ENCODE results near the gene EOMES.
A peak's percentile ranks its signal among the peaks of the same experiment; 100 is the strongest.

EOMES gene

DNA sequence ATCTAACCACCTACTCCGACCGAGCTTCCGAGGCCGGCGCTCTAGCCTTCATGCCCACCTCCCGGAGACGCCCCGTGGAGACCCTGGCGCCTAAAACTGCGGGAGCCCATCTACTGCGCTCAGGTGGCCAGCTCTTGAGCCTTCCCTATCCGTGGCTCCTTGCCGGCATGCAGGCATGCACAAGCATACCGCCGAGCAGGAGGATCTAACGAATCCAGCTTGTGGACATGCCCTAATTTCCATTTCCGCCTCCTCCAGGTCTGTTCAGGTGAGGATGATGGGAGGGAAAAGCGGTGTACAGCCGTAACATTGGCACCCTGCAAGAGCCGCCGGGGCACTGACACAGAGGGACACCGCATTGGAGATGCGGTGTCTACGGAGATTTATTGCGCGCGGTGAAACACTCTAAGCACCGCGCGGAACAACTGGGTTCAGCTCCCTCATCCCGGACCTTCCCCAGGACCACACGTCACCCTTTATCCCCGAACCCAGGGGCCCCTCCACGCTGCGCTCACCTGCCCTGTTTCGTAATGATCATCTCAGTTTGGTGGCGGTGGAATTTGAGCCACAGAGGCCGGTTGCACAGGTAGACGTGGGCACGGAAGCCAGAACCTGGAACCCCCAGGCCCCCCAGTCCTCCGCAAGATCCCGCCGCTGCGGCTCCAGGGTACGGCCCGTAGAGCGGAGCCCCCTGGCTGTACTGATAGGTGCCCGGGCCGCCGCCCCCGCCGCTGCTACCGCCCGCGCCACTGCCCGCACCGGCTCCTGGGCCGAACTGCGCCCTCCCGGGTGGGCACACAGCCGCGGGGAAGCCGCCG lies 1.0 kb downstream of the EOMES start:
- DNase-seq: peak in 1 of 14 donors; percentile 79

DNA sequence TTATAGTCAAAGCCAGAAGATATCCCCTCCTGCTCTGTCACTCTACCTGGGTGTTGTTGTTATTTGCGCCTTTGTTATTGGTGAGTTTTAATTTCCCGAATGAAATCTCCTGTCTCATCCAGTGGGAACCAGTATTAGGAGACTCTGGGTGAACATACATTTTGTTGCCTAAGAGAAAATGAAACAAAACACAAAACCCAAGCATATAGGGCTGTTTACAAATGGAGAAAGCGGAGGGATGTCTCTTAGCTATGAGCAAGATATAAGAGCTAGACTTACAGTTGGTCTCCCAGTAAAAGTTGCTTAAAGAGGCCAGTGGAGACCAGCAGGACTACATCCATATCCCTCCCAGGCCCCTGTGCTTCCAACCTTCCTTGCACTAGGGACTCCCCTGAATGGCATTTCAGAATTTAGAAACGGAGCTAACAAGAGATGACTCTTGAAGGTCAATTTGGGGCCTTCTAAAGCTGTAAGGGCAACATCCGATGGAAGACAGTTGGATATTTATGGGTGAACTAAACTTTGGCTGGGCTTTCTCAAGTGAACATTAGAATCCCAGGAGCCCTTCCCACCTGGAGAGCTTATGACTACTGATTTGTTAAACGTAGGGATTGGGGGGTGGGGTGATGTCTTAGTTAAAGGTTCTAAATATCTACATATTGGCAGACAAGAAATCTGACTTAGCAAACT lies 2.7 kb downstream of the EOMES start:
- no peak for DNase-seq

DNA sequence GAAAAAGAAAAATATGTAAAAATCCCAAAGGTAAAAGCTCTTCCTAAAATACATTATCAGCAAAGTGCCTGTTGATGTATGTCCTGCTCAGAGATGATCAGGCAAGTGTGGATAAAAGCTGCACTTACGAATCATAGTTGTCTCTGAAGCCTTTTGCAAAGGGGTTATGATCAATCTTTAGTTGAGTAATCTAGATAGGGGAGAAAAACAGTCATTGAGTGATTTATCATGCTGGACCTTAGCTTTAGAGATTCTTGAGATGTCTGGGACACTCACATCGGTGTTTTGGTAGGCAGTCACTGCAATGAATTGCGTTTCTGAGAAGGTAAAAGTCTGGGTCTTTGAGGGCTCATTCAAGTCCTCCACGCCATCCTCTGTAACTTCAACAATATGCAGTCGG lies 3.7 kb downstream of the EOMES start:
- DNase-seq: peak in 1 of 14 donors; percentile 17

DNA sequence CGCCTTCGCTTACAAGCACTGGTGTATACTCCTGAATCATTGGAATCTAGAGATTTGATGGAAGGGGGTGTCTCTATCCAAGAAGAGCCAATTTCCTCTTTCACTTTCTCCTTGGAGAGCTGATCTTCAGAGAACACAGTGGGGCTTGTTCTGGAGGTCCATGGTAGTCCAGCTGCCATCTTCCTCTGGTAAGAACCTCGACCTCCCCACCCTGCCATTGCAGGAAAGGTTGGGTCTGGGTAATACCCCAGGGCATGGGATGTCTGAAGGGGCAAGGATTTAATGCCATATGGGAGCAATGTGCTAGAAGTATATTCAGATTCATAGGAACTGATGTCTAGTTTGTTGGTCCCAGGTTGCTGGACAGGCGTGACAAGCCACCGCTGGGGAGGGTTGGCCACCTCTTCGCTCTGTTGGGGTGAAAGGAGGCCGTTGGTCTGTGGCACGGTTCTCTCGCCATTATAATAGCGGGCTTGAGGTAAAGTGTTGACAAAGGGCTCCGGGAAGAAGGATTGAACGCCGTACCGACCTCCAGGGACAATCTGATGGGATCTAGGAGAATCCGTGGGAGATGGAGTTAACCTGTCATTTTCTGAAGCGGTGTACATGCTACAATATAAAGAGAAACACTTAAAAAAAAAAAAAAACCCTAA lies 4.8 kb downstream of the EOMES start:
- DNase-seq: no peak

- no peak for DNase-seq
Observed at GRCh38 chr3:27716309-27716708, 5.8 kb downstream of the EOMES start.

DNA sequence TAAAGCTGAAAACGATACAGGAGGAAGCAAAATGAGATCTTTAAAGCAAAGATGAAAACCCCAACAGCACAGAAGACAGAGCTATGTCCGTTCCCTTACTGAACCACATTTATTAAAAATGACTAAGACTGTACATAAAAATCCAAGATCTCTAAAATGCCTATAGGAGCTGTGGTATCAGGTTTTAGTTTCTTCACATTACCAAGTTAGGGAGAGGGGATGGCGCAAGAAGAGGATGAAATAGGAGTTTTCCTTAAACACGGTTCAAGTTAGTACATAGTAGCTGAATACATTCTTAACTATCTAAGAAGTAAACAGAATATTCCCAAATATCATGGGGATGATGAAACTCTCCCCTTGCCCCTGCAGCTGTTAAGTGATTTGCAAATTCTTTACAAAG lies 6.3 kb downstream of the EOMES start:
- peak in 1 of 14 donors; percentile 1 for DNase-seq

DNA sequence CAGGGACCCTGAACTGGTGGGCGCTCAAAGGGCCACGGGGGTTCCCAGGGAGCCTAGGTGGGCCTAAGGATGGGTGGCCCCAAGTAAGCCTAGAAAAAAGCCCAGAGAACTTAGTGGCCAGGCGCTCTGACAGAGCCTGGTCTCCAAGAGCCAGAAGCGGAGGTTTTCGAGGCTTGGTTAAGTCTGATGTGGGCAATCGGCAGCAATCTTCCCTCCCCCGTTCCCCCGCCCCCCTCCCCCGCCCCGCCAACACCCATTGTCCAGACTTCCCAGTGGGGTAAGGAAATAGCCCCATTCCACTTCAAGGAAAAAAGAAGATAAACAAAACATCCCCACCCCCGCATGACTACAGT lies 6.7 kb downstream of the EOMES start:
- no peak for DNase-seq

DNA sequence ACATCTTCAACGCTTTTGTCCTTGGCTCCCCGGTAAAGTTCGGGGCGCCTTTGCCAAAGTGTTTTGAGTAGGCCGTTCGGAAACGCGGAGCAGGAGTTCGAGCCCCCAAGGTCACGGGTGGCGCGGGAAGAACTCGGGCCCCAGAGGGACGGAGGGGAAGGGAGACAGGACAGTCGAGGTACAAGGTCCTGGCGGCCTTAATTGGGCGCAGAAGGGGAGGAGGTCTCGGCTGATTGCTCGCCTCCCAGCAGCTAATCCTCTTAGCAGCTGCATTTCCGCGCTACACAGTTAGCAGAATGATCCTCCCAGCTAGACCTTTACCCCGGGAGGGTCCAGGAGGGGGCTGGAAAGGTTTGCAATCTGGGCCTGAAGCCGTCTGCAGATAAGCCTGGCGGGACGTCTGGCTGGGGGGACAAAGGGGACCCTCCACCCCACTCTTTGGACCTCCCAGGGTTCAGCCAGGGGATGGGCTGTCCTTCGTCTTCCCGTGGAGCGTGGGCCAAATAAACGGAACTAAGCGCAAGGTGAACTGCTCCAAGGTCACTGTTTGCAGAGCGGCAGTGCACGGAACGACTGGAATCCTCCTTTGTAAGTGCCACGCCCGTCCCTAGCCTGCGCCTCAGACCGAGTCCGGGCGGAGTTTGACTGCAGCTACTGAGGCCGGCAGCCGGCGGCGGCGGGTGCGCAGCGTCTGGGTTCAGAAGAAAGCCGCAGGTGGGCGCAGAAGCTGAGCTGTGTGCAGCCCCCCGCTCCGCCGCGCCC lies 7.2 kb downstream of the EOMES start:
- DNase-seq: no peak

DNA sequence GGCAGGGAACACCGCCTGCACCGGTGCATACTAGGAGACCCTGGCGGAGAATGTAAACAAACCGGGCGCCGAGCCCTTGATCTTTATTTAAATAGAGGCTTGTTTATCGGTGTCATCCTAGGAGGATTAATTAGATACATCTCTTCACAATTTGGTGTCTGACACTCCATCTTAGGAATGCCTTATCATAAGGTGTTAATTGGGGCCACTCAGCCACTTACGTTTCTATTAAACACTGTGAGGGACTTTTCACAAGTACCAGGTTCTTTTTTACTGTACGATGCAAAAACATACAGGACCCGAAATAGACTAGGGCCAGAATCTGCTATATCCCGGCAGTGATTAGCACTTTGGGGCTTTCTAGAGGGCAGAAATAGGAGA lies 8.0 kb downstream of the EOMES start:
- DNase-seq: peak in 1 of 14 donors; percentile 22

DNA sequence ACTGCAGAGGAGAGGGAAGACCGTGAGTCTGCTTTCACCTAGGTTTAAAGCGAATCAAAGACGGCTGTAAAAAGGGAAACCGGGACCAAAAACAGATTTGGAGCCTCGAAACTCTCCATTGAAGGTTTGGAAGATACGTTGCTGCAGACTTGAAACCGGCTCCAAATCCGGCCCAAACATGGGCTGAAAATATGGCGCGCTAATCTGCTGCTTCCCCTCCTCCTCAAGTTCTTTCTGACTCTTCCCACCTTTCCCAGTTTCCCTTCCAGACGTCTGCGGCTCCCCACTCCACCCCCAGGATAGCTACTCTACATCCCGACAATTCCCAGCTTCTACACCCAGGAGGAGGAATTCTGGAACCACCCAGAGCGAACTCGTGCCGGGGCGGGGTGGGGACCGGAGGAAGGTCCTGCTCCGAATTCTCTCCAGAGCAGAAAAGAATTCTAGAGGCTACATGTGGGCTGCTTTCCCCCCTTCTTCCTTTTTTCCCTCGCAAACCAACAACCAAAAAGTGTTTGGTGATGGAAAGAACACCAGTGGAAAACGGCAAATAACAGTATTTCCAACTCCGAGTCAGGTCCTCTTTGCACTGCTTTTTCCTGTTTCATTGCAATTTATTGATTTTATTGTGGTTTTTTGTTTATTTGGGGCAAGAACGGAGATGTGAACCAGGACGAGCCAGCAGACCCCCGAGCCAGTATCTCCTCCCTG lies 8.5 kb downstream of the EOMES start:
- DNase-seq: peak in 1 of 14 donors; percentile 42

GRCh38 chr3:27713078-27713423 lies 9.1 kb downstream of the EOMES start:
- peak in 1 of 14 donors; percentile 36 for DNase-seq

DNA sequence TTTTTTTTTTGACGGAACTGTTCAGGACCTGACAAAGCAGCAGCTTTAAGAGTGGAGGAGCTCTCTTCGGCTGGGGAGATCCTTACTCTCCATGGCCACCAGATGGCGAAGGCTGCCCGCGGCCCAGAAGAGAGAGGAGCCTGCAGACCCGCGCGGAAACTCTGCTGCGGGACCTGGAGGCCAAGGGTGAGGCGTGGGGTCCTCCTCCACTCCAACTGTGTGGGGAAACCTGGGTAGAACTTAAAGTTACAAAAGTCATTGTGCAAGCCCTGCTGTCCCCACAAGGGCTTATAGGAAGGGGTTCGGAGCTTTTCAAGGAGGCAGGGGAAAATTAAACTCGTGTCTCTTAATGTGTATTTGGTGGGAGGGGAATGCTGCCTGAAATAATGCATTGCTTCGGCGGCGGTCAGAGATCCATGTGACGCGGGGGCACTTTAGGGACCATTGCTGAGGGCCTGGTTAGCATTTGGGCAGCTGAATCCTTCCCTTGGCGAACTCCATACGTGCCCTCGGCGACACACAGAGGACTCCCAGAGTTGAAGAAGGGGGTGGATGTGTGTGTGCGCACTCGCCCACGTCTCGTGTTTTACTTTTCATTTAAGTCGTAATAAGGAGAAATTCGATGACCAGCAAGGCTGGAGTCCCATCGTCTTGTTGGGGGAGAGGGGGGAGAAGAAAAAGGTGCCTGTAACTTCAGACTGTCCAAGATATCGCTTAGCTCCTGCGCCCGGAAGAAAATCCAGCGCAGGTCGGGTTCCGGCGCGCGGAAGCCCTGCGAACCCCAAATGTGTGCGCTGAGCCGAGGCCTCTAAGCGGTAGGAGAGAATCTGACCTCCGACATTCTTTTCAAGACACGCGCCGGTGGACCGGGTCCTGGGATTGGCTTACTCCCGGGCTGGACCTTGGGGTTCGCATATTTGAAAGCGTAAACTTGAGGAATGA lies 9.7 kb downstream of the EOMES start:
- DNase-seq: peak in 10 of 14 donors; percentile 7 to 68 (median 34)

DNA sequence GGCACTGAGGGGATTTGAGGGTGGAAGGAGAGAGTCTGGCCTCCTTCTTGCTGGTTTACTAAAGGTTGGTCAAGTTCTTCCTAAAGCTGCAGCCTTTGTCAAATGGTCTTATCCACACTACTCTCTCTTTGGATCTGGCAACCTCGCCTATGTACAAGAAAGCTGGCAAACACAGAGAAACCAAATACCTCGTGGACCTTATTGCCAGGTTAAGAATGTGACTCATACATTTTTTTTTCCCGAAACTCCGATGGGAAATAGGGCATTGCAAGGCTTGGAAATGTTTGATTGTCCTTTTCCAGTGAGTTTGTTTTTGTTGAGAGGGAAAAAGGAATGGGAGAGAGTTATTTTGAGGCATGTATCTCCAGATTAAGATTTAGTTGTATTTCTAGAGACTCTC lies 13.9 kb downstream of the EOMES start:
- no peak for DNase-seq

- no peak for DNase-seq
Observed at GRCh38 chr3:27699067-27699466, 23.1 kb downstream of the EOMES start.

DNA sequence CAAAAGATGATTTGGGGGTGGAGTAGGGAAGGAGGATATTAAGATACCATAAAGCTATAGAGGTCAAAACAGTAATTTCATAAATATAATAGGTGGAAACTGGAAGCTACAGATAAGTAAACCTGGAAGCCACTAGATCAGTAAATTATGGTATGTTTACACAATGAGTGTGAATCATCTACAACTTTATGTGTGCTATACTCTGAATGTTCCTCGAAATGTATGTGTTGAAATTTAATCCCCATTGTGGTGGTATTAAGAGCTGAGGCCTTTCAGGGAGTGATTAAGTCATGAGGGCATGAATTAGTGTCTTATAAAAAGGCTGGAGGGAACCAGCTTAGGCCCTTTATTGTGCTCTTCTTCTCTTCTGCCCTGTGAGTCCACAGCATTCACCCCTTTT lies 25.2 kb downstream of the EOMES start:
- DNase-seq: no peak

GRCh38 chr3:27695636-27696035 lies 26.5 kb downstream of the EOMES start:
- DNase-seq: no peak

- DNase-seq: no peak
Observed at GRCh38 chr3:27688053-27688452, 34.1 kb downstream of the EOMES start.

DNA sequence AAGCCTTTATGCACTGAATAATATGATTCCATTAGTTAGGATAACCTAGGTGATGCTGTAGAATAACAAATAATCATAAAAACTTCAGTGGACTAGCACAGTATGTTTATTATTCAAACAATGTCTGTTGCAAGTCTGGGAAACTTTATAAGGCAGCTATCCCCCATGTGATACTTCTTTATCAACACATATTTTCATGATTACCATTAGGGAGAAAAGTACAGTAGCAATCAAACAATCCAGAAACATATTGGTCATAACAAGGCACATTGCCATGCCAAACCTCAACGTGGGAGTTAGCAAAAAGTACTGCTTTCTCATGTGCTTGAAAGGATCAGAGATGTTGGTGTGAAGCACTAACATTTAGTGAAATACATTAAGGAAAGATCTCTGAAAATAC lies 35.5 kb downstream of the EOMES start:
- DNase-seq: no peak

GRCh38 chr3:27685474-27685873 lies 36.6 kb downstream of the EOMES start:
- DNase-seq: no peak

GRCh38 chr3:27684302-27684701 lies 37.8 kb downstream of the EOMES start:
- no peak for DNase-seq

GRCh38 chr3:27681249-27681748 lies 40.8 kb downstream of the EOMES start:
- peak in 4 of 14 donors; percentile 4 to 39 (median 28) for DNase-seq

All from C1 segment of cervical spinal cord (tissue), 14 donors.